CD8-positive, alpha-beta memory T cell (primary cell): ENCODE measurements around the gene FBXL19. TPM values are rescaled to one million over a fixed set of nuclear protein-coding genes. Genes with fewer than 3 reads are reported as not detected.

Experiments
- CTCF ChIA-PET: fragments of 350-600 bp; sonication (Branson Sonifier 250); formaldehyde crosslinking; loops from one replicate; lab custom pipeline; 2021; ENCODE audit warnings: antibody characterized with exemption; lab: Charles Lee
- POLR2A ChIA-PET: fragments of 350-600 bp; sonication (Branson Sonifier 250); formaldehyde crosslinking; loops from one replicate; lab custom pipeline; 2021; ENCODE audit warnings: antibody characterized with exemption; lab: Charles Lee
- DNase-seq, 5 donors: peaks; one replicate each; pipeline versions ENCODE4 v3.0.0 to v3.0.0-alpha.2; 2020 to 2022; ENCODE audit warnings: mixed read lengths in 1 of 5
- H3K27ac ChIP-seq: one replicate; pipeline ENCODE4 v1.7.0; 2013; ENCODE audit warnings: low read depth, mild to moderate bottlenecking, low read length, moderate library complexity
- H3K27me3 ChIP-seq: 2 replicates; pipeline ENCODE4 v1.7.0; 2013; ENCODE audit warnings: low read length, mild to moderate bottlenecking; ENCODE audit not compliant: insufficient read depth, poor library complexity, severe bottlenecking
- H3K36me3 ChIP-seq: 2 replicates; pipeline ENCODE4 v1.7.0; 2013; ENCODE audit warnings: mild to moderate bottlenecking, low read length, moderate library complexity; ENCODE audit not compliant: insufficient read depth
- H3K4me1 ChIP-seq: 2 replicates; pipeline ENCODE4 v1.7.0; 2013; ENCODE audit warnings: mild to moderate bottlenecking, low read length, moderate library complexity; ENCODE audit not compliant: insufficient read depth
- H3K4me3 ChIP-seq: 2 replicates; pipeline ENCODE4 v1.7.0; 2013; ENCODE audit warnings: mild to moderate bottlenecking, low read length
- H3K9me3 ChIP-seq: 2 replicates; pipeline ENCODE4 v1.7.0; 2013; ENCODE audit warnings: mild to moderate bottlenecking, low read length
- H3K27ac Mint-ChIP-seq, 8 donors: one replicate each; pipeline ENCODE4 v1.8.0; 2020 to 2021; ENCODE audit warnings: mixed read lengths in 8 of 8, mild to moderate bottlenecking in 6 of 8, inconsistent platforms in 3 of 8, moderate library complexity in 3 of 8
- H3K27me3 Mint-ChIP-seq, 2 donors: one replicate each; pipeline ENCODE4 v1.8.0; 2020 to 2021; ENCODE audit warnings: mixed read lengths in 2 of 2, mild to moderate bottlenecking in 1 of 2, moderate library complexity in 1 of 2
- H3K36me3 Mint-ChIP-seq, 3 donors: one replicate each; pipeline ENCODE4 v1.8.0; 2020 to 2021; ENCODE audit warnings: mixed read lengths in 3 of 3, inconsistent platforms in 1 of 3, mild to moderate bottlenecking in 1 of 3
- H3K4me1 Mint-ChIP-seq, 3 donors: one replicate each; pipeline ENCODE4 v1.8.0; 2020 to 2021; ENCODE audit warnings: mixed read lengths in 3 of 3, inconsistent platforms in 1 of 3, mild to moderate bottlenecking in 1 of 3
- H3K4me3 Mint-ChIP-seq, 7 donors: one replicate each; pipeline ENCODE4 v1.8.0; 2020 to 2021; ENCODE audit warnings: mixed read lengths in 7 of 7, mild to moderate bottlenecking in 6 of 7, moderate library complexity in 4 of 7, inconsistent platforms in 2 of 7
- H3K9me3 Mint-ChIP-seq, 5 donors: one replicate each; pipeline ENCODE4 v1.8.0; 2020 to 2022; ENCODE audit warnings: mixed read lengths in 5 of 5, mild to moderate bottlenecking in 3 of 5, moderate library complexity in 2 of 5, inconsistent platforms in 1 of 5
- polyA plus RNA-seq: library from polyadenylated mRNA; unstranded; fragments of 300-500 nt; fragmentation: Illumina TruSeq; gene quantifications from one replicate; pipeline ENCODE4 v1.2.3, GENCODE V29; 2021
- total RNA-seq, 2 experiments: library from RNA; stranded (reverse); gene quantifications; one replicate each; pipeline ENCODE4 v1.2.3, GENCODE V29; 2021

The FBXL19 gene
- total and polyA plus RNA-seq, 3 experiments from 2014 or later: 0.25 to 29.2 (median 28.7) TPM

- no peaks in the 10 kb centered on the region for H3K9me3 Mint-ChIP-seq
- H3K4me1 Mint-ChIP-seq: peaks cover 17 to 29% (median 22%) of the 10 kb centered on the region in 3 donors
- ChIA-PET POLR2A (interaction anchor here (1.0 kb wide), 1 partner anchor 8 kb away, joined by 3 read pairs; no protein-coding TSS in a partner anchor), CTCF (interaction anchor here (1.4 to 1.8 kb wide), 2 partner anchors 9 to 106 kb away, joined by 4 to 15 read pairs; no protein-coding TSS in a partner anchor)
- peak overlapping the region in 7 of 8 donors; percentile 29 to 96 (median 87) for H3K27ac Mint-ChIP-seq
- H3K4me3 ChIP-seq: peak overlapping the region; percentile 85
- H3K4me1 ChIP-seq: peaks cover 18% of the 10 kb centered on the region
- H3K27me3 ChIP-seq: no peaks in the 10 kb centered on the region
- H3K36me3 Mint-ChIP-seq: peaks cover 0 to 5% (median 0%) of the 10 kb centered on the region in 3 donors
- H3K4me3 Mint-ChIP-seq: peak overlapping the region; percentile 91 to 95 (median 93)
- no peaks in the 10 kb centered on the region for H3K27me3 Mint-ChIP-seq
- DNase-seq: no peak
- H3K9me3 ChIP-seq: no peaks in the 10 kb centered on the region
- H3K36me3 ChIP-seq: no peaks in the 10 kb centered on the region
- H3K27ac ChIP-seq: peak overlapping the region; percentile 88
These were observed 27.2 kb downstream of the FBXL19 start for GRCh38 chr16:30950516-30951065.

GRCh38 chr16:30951193-30951592, 27.8 kb downstream of the FBXL19 start:
- Histone ChIP-seq H3K9me3 (no peaks in the 10 kb centered on the region), H3K27me3 (no peaks in the 10 kb centered on the region), H3K4me3 (no peak overlapping the region), H3K4me1 (peaks cover 18% of the 10 kb centered on the region), H3K27ac (peak overlapping the region; percentile 88), H3K36me3 (no peaks in the 10 kb centered on the region)
- Mint-ChIP-seq H3K27ac (peak overlapping the region in 2 of 8 donors; percentile 29 to 54), H3K36me3 (peaks cover 0 to 5% (median 0%) of the 10 kb centered on the region in 3 donors), H3K27me3 (no peaks in the 10 kb centered on the region), H3K9me3 (no peaks in the 10 kb centered on the region), H3K4me1 (peaks cover 17 to 29% (median 22%) of the 10 kb centered on the region in 3 donors), H3K4me3 (peak overlapping the region in 5 of 7 donors; percentile 14 to 76 (median 44))
- DNase-seq: no peak
- ChIA-PET CTCF (interaction anchor here (1.6 to 1.8 kb wide), 2 partner anchors 10 to 492 kb away, joined by 3 to 15 read pairs; partner anchors contain the start of gene ZNF843), POLR2A (no interaction called here)

DNA sequence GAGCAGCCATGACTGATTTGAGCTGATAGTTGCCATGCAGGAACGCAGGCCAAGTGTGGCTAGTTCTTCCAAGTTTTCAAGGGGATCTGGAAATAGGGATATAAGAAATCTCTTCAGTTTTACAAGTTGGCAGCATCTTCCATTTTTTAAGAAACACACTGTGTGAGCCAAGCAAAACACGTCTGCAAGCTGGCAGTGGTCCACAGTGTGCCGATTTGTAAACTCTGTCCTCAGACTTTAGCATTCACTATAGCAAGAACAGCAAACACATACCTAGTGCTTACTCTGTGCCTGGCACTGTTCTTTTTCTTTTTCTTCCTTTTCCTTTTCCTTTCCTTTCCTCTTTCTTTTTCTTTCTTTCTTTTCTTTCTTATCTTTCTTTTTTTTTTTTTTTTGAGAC, 28.4 kb downstream of the FBXL19 start:
- no peaks in the 10 kb centered on the region for H3K27me3 Mint-ChIP-seq
- ChIA-PET POLR2A (no interaction called here), CTCF (interaction anchor here (1.6 to 4.9 kb wide), 2 partner anchors 10 to 491 kb away, joined by 3 to 50 read pairs; partner anchors contain the start of gene ZNF843)
- H3K36me3 Mint-ChIP-seq: peaks cover 0 to 2% (median 0%) of the 10 kb centered on the region in 3 donors
- no peak for DNase-seq
- peaks cover 17 to 29% (median 22%) of the 10 kb centered on the region in 3 donors for H3K4me1 Mint-ChIP-seq
- H3K27ac Mint-ChIP-seq: peak overlapping the region in 2 of 8 donors; percentile 21 to 56
- H3K36me3 ChIP-seq: no peaks in the 10 kb centered on the region
- no peak overlapping the region for H3K4me3 ChIP-seq
- H3K4me3 Mint-ChIP-seq: peak overlapping the region in 3 of 7 donors; percentile 15 to 76 (median 23)
- no peak overlapping the region for H3K27ac ChIP-seq
- no peaks in the 10 kb centered on the region for H3K9me3 Mint-ChIP-seq
- no peaks in the 10 kb centered on the region for H3K9me3 ChIP-seq
- no peaks in the 10 kb centered on the region for H3K27me3 ChIP-seq
- peaks cover 23% of the 10 kb centered on the region for H3K4me1 ChIP-seq

GRCh38 chr16:30953111-30953510, 29.7 kb downstream of the FBXL19 start:
- H3K9me3 ChIP-seq: no peaks in the 10 kb centered on the region
- CTCF ChIA-PET: interaction anchor here (1.1 to 4.9 kb wide), 8 partner anchors 11 to 490 kb away, joined by 3 to 50 read pairs (median 4); partner anchors contain the start of genes PRSS53, ZNF646, ZNF668 and ZNF843
- H3K4me3 ChIP-seq: no peak overlapping the region
- peaks cover 18 to 37% (median 22%) of the 10 kb centered on the region in 3 donors for H3K4me1 Mint-ChIP-seq
- H3K4me1 ChIP-seq: peaks cover 26% of the 10 kb centered on the region
- no peak overlapping the region for H3K27ac ChIP-seq
- H3K36me3 Mint-ChIP-seq: peaks cover 0 to 8% (median 0%) of the 10 kb centered on the region in 3 donors
- no peak overlapping the region for H3K4me3 Mint-ChIP-seq
- no peaks in the 10 kb centered on the region for H3K36me3 ChIP-seq
- no peak for DNase-seq
- POLR2A ChIA-PET: no interaction called here
- no peaks in the 10 kb centered on the region for H3K27me3 Mint-ChIP-seq
- no peaks in the 10 kb centered on the region for H3K9me3 Mint-ChIP-seq
- no peaks in the 10 kb centered on the region for H3K27me3 ChIP-seq
- H3K27ac Mint-ChIP-seq: peak overlapping the region in 2 of 8 donors; percentile 48 to 89

GRCh38 chr16:30953511-30954124, 30.2 kb downstream of the FBXL19 start:
- peak overlapping the region in 4 of 8 donors; percentile 48 to 89 (median 50) for H3K27ac Mint-ChIP-seq
- Histone ChIP-seq H3K27ac (no peak overlapping the region), H3K36me3 (no peaks in the 10 kb centered on the region), H3K4me1 (peaks cover 28% of the 10 kb centered on the region), H3K27me3 (no peaks in the 10 kb centered on the region), H3K4me3 (no peak overlapping the region), H3K9me3 (no peaks in the 10 kb centered on the region)
- no peaks in the 10 kb centered on the region for H3K27me3 Mint-ChIP-seq
- ChIA-PET CTCF (interaction anchor here (1.1 to 4.9 kb wide), 8 partner anchors 12 to 489 kb away, joined by 3 to 50 read pairs (median 4); partner anchors contain the start of genes PRSS53, ZNF646, ZNF668 and ZNF843), POLR2A (no interaction called here)
- no peaks in the 10 kb centered on the region for H3K9me3 Mint-ChIP-seq
- peak; percentile 47 to 78 (median 57) for DNase-seq
- H3K4me1 Mint-ChIP-seq: peaks cover 22 to 41% (median 26%) of the 10 kb centered on the region in 3 donors
- peaks cover 0 to 11% (median 0%) of the 10 kb centered on the region in 3 donors for H3K36me3 Mint-ChIP-seq
- peak overlapping the region in 2 of 7 donors; percentile 56 to 84 for H3K4me3 Mint-ChIP-seq

GRCh38 chr16:30954993-30955392, 31.6 kb downstream of the FBXL19 start:
- H3K27me3 ChIP-seq: no peaks in the 10 kb centered on the region
- peaks cover 0 to 21% (median 2%) of the 10 kb centered on the region in 3 donors for H3K36me3 Mint-ChIP-seq
- H3K4me1 ChIP-seq: peaks cover 35% of the 10 kb centered on the region
- H3K9me3 ChIP-seq: no peaks in the 10 kb centered on the region
- POLR2A ChIA-PET: interaction anchor here (0.7 kb wide), 1 partner anchor 119 kb away, joined by 5 read pairs; the partner anchor contains the start of genes ZNF646 and ZNF668
- CTCF ChIA-PET: interaction anchor here (3.2 to 4.9 kb wide), 2 partner anchors 13 to 187 kb away, joined by 9 to 50 read pairs; no protein-coding TSS in a partner anchor
- no peaks in the 10 kb centered on the region for H3K27me3 Mint-ChIP-seq
- H3K27ac Mint-ChIP-seq: peak overlapping the region in 3 of 8 donors; percentile 3 to 89 (median 57)
- peak overlapping the region in 2 of 7 donors; percentile 66 to 74 for H3K4me3 Mint-ChIP-seq
- DNase-seq: no peak
- peaks cover 27 to 45% (median 33%) of the 10 kb centered on the region in 3 donors for H3K4me1 Mint-ChIP-seq
- H3K4me3 ChIP-seq: no peak overlapping the region
- no peak overlapping the region for H3K27ac ChIP-seq
- peaks cover 4% of the 10 kb centered on the region for H3K36me3 ChIP-seq
- H3K9me3 Mint-ChIP-seq: no peaks in the 10 kb centered on the region

GRCh38 chr16:30956601-30957455, 33.5 kb downstream of the FBXL19 start:
- Mint-ChIP-seq H3K27ac (peak overlapping the region; percentile 97 to 100 (median 98)), H3K36me3 (peaks cover 0 to 37% (median 7%) of the 10 kb centered on the region in 3 donors), H3K27me3 (no peaks in the 10 kb centered on the region), H3K4me1 (peaks cover 26 to 42% (median 27%) of the 10 kb centered on the region in 3 donors), H3K4me3 (peak overlapping the region; percentile 93 to 99 (median 97)), H3K9me3 (no peaks in the 10 kb centered on the region)
- Histone ChIP-seq H3K4me3 (peak overlapping the region; percentile 98), H3K4me1 (peaks cover 24% of the 10 kb centered on the region), H3K27me3 (no peaks in the 10 kb centered on the region), H3K9me3 (no peaks in the 10 kb centered on the region), H3K27ac (peak overlapping the region; percentile 96), H3K36me3 (peaks cover 15% of the 10 kb centered on the region)
- peak; percentile 77 to 87 (median 83) for DNase-seq
- CTCF ChIA-PET: interaction anchor here (4.9 kb wide), 1 partner anchor 15 kb away, joined by 50 read pairs; no protein-coding TSS in a partner anchor
- POLR2A ChIA-PET: interaction anchor here (0.5 to 1.1 kb wide), 3 partner anchors 117 to 185 kb away, joined by 3 to 4 read pairs (median 3); partner anchors contain the start of genes KAT8 and ZNF668
